HFFc6 (cell line): ENCODE data around the gene RGS14. TPM values are rescaled to one million over a fixed set of nuclear protein-coding genes. Genes with fewer than 3 reads are reported as not detected.
A peak's percentile ranks its signal among the peaks of the same experiment; 100 is the strongest.

Experiments
- DNase-seq: peaks from one replicate; pipeline ENCODE4 v3.0.0-alpha.2; 2018
- H3K27ac Mint-ChIP-seq: 2 replicates; pipeline ENCODE4 v1.8.0; 2020; ENCODE audit warnings: mild to moderate bottlenecking, mixed read lengths
- H3K27me3 Mint-ChIP-seq: 2 replicates; pipeline ENCODE4 v1.8.0; 2021; ENCODE audit warnings: mild to moderate bottlenecking, moderate library complexity, mixed read lengths; ENCODE audit not compliant: insufficient read depth
- H3K36me3 Mint-ChIP-seq: 2 replicates; pipeline ENCODE4 v1.8.0; 2021; ENCODE audit warnings: low read depth, mixed read lengths
- H3K4me1 Mint-ChIP-seq: 2 replicates; pipeline ENCODE4 v1.8.0; 2020; ENCODE audit warnings: low read depth, mixed read lengths
- H3K4me3 Mint-ChIP-seq: 2 replicates; pipeline ENCODE4 v1.8.0; 2020; ENCODE audit warnings: mild to moderate bottlenecking, moderate library complexity, mixed read lengths
- H3K9me3 Mint-ChIP-seq: 2 replicates; pipeline ENCODE4 v1.8.0; 2020; ENCODE audit warnings: mild to moderate bottlenecking, mixed read lengths
- CTCF ChIP-seq: fragments of 200-600 bp; sonication (generic); IDR thresholded peaks from 2 replicates; pipeline ENCODE4 v1.5.0; 2021; ENCODE audit warnings: antibody characterized with exemption, mild to moderate bottlenecking
- total RNA-seq, 6 experiments: library from RNA; stranded (reverse); fragmentation: NEBNext Ultra II Directional; extraction: Animal tissue kit (Norgen Biotek cat#: 25700); gene quantifications; 2 replicates in 1 of 6; 3 replicates in 5 of 6; pipeline ENCODE4 v1.2.3, GENCODE V29; 2021

The RGS14 gene
- total RNA-seq, 6 experiments from 2014 or later: 1.0 to 2.2 (median 1.2) TPM

DNA sequence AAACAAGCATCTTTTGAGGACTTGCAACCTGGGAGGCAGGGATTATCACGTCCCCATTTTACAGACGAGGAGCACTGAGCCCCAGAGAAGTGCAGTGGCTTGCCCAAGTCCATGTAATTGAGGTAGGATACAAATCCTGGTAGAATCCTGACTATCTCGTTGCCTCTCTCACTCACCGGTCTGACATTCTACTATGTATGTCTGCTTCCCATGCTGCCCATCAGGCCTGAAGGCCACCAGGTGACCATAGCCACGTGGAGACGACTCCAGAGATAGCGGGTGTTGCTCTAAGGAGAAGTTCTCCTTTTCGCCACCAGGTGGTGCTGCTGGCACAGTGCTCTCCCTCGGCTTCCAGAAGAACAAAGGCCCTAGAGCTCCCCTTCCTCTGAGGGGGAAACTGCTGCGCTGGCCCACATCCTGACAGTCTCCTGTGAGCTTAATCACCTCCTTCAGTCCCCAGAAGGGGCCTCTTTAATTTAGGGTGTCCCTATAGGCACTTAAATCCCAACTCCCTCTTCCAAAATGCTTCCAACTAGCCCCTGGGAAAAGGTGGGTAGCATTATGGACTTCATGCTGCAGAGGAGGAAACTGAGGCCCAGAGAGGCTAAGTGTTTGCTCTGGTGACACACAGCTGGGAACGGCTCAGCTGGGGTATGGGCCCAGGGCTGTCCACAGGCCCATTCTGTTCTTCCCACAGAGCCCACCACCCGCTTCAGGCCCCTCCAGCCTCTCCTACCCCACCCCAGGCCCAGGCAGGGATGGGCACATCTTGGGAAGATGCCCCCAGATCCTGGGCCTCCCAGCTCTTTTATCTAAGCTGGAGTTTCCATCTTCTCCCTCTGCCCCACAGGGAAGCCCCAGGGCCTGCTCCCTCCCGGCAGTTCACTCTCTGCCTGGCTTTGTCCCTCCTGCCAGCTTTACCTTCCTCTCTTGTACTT lies 32.9 kb downstream of the RGS14 start:
- Mint-ChIP-seq H3K36me3 (no peaks in the 10 kb centered on the region), H3K4me3 (peak overlapping the region; percentile 83), H3K27ac (peak overlapping the region; percentile 98), H3K9me3 (no peaks in the 10 kb centered on the region), H3K27me3 (peaks cover 21% of the 10 kb centered on the region), H3K4me1 (peaks cover 27% of the 10 kb centered on the region)
- peak; percentile 99 for TF ChIP-seq CTCF
- peak; percentile 72 for DNase-seq

DNA sequence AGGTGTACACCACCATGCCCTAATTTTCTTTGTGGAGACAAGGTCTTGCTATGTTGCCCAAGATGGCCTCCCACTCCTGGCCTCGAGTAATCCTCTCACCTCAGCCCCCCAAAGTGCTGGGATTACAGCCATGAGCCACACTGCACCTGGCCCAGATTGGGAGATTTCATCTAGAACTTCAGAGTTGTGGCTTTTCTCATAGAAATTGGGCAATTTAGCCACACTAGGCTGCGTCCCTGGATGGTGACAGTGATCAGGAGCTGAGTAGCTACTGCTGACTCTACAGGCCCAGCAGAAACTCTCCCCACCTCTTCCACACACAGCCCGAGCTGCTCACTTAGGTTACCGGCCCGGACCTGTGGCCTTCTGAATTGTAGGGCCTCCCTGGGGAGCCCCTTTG lies 35.0 kb downstream of the RGS14 start:
- Mint-ChIP-seq H3K27ac (no peak overlapping the region), H3K9me3 (no peaks in the 10 kb centered on the region), H3K4me3 (no peak overlapping the region), H3K4me1 (peaks cover 27% of the 10 kb centered on the region), H3K36me3 (no peaks in the 10 kb centered on the region), H3K27me3 (peaks cover 20% of the 10 kb centered on the region)
- DNase-seq: no peak
- no peak for TF ChIP-seq CTCF

DNA sequence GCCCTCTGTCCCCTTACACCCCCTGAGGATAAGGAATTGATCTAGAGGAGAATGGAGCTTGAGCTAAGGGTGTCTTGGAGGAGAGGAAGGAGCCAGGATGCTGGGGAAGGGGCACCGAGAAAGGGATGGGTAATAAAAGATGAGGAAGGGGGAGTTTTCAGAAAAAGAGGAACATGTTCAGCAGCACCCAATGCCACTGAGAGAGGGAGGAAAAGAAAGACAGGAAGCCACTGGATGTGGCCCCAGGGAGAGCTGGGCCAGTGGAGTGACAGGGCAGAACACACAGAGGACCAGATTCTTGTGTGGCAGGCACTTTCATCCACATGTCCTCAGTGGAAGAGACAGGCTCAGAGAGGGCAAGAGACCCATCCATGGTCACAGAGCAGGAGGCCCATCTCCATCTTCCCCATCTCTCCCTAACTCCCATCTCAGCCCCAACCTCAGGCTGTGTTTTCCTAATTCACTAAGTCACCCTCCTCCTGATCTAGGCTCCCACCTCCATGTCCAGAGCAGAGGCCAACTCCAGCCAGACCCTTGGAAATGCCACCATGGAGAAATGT lies 35.6 kb downstream of the RGS14 start:
- Mint-ChIP-seq H3K4me1 (peaks cover 24% of the 10 kb centered on the region), H3K9me3 (no peaks in the 10 kb centered on the region), H3K36me3 (no peaks in the 10 kb centered on the region), H3K27me3 (peaks cover 25% of the 10 kb centered on the region), H3K27ac (no peak overlapping the region), H3K4me3 (no peak overlapping the region)
- no peak for TF ChIP-seq CTCF
- no peak for DNase-seq

DNA sequence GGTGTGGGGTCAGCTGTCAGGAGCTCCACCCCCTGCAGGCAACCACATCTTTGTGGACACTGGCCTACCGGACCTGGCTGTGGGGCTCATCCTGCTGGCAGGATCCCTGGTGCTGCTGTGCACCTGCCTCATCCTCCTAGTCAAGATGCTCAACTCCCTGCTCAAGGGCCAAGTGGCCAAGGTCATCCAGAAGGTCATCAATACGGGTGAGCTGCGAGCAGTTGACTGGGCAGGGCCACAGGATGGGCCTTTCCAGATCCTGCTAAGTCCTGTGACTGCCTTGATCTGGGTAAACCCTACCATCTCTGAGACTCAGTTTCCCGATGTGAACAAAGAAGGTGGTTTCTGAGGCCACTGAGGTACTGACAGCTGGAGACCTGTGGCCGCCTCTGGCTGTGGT lies 36.3 kb downstream of the RGS14 start:
- no peaks in the 10 kb centered on the region for H3K36me3 Mint-ChIP-seq
- peaks cover 17% of the 10 kb centered on the region for H3K4me1 Mint-ChIP-seq
- peaks cover 32% of the 10 kb centered on the region for H3K27me3 Mint-ChIP-seq
- no peak overlapping the region for H3K4me3 Mint-ChIP-seq
- DNase-seq: no peak
- no peak overlapping the region for H3K27ac Mint-ChIP-seq
- no peak for TF ChIP-seq CTCF
- no peaks in the 10 kb centered on the region for H3K9me3 Mint-ChIP-seq

GRCh38 chr5:177396078-177396477 lies 38.4 kb downstream of the RGS14 start:
- Mint-ChIP-seq H3K27ac (no peak overlapping the region), H3K4me3 (no peak overlapping the region), H3K27me3 (peaks cover 38% of the 10 kb centered on the region), H3K9me3 (no peaks in the 10 kb centered on the region), H3K36me3 (no peaks in the 10 kb centered on the region), H3K4me1 (no peaks in the 10 kb centered on the region)
- TF ChIP-seq CTCF: no peak
- no peak for DNase-seq
